ENCODE results near the gene CSMD2.

DNA sequence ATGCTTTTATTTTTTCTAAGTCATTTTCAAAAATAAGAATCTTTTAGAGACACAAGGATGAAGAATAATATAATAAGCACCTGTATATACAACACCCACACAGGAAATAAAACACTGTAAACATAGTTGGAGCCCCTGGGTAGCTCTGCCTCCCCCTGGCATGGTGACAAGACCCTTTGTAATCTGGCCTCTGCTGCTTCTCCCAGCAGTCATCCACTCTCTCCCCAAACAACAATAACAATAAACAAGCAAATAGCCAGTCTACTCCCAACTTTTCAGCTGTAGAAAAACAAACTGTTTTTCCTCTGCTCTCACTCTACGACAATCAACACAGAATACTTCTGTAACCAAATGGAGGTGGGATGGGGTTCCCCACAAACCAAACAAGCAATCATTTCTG is 110.1 kb downstream of the CSMD2 start:
- TF ChIP-seq, protein P1, sequence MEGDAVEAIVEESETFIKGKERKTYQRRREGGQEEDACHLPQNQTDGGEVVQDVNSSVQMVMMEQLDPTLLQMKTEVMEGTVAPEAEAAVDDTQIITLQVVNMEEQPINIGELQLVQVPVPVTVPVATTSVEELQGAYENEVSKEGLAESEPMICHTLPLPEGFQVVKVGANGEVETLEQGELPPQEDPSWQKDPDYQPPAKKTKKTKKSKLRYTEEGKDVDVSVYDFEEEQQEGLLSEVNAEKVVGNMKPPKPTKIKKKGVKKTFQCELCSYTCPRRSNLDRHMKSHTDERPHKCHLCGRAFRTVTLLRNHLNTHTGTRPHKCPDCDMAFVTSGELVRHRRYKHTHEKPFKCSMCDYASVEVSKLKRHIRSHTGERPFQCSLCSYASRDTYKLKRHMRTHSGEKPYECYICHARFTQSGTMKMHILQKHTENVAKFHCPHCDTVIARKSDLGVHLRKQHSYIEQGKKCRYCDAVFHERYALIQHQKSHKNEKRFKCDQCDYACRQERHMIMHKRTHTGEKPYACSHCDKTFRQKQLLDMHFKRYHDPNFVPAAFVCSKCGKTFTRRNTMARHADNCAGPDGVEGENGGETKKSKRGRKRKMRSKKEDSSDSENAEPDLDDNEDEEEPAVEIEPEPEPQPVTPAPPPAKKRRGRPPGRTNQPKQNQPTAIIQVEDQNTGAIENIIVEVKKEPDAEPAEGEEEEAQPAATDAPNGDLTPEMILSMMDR (IDR thresholded peaks at IDR 0.05; ENCODE audit: borderline replicate concordance, extremely low read depth, low read length, poor library complexity, severe bottlenecking) = no peak
- TF ChIP-seq EZH2 (IDR thresholded peaks at IDR 0.05; ENCODE audit: borderline replicate concordance, low read depth, low read length, severe bottlenecking) = no peak
